Measurements from ENCODE around the gene ICAM5.

Gene ICAM5

DNA sequence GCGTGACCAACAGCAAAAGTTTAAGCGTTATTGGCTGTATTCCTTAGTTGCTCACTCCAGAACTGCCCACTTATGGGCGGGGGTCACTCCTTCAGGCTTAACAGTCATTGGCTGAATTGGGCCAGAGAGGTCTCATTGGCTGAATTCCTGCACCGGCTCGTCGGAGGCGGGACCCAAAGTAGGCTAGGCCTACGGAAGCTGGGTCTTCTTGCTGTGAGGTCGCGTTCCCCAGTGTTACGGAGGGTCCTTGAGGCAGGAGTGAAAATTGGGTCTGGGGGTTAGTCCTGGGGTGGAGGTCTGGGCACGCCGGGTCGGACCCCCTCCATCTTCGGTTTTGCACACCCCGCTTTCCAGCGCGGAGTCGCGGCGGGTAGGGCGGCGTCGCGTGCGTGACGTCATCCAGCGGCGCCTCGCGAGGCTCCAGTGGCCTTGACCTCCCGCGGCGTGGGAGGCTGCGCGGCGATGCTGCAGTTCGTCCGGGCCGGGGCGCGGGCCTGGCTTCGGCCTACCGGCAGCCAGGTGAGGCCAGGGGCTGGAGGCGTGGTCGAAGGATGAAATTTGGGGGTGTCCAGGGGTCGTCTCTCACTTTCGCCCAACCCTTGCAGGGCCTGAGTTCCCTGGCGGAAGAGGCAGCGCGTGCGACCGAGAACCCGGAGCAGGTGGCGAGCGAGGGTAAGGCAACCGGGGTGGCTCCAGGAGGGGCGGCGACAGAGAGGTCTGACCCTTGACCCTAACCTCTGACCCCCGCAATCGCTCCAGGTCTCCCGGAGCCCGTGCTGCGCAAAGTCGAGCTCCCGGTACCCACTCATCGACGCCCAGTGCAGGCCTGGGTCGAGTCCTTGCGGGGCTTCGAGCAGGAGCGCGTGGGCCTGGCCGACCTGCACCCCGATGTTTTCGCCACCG, 37.7 kb upstream of the ICAM5 start, which contains the start of gene MRPL4:
TSS of gene MRPL4 (plus strand) at position 423 of the 903 bp plus-strand sequence. CDS start at position 463, 40 bp downstream.
- DNase-seq (ENCODE audit: low read depth): peak; percentile 100
- TF ChIP-seq POLR2A (IDR thresholded peaks at IDR 0.05; ENCODE audit: extremely low read depth, insufficient read length) (no peak), MYC (IDR thresholded peaks at IDR 0.05; ENCODE audit: low read depth, low read length) (no peak)
- TF ChIP-seq, protein P1, sequence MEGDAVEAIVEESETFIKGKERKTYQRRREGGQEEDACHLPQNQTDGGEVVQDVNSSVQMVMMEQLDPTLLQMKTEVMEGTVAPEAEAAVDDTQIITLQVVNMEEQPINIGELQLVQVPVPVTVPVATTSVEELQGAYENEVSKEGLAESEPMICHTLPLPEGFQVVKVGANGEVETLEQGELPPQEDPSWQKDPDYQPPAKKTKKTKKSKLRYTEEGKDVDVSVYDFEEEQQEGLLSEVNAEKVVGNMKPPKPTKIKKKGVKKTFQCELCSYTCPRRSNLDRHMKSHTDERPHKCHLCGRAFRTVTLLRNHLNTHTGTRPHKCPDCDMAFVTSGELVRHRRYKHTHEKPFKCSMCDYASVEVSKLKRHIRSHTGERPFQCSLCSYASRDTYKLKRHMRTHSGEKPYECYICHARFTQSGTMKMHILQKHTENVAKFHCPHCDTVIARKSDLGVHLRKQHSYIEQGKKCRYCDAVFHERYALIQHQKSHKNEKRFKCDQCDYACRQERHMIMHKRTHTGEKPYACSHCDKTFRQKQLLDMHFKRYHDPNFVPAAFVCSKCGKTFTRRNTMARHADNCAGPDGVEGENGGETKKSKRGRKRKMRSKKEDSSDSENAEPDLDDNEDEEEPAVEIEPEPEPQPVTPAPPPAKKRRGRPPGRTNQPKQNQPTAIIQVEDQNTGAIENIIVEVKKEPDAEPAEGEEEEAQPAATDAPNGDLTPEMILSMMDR (IDR thresholded peaks at IDR 0.05; ENCODE audit: low read depth, low read length): peak; percentile 3
- peak within 1 kb of the TSS; percentile 70 for H3K4me3 ChIP-seq (ENCODE audit: low read depth, low read length)

DNA sequence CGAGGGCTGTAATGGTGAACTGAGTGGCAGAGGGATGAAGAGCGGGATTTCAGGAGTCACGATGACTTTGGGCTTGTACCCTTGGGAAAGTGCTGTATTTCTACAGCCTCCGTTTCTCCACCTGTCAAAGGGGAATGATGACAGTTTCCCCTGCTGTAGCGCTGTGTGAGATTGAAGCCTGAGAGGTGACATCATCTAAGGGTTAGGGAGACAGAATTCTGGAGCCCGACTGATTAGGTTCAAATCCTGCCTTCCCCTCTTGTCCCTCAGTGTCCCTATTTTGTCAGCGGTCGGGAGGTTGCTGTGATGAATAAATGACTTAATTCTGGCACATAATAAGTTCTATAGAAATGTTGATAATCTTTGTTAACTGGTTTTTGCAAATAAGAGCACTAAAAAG, 37.0 kb upstream of the ICAM5 start:
- peak overlapping the region; percentile 70 for H3K4me3 ChIP-seq (ENCODE audit: low read depth, low read length)
- TF ChIP-seq, protein P1 (IDR thresholded peaks at IDR 0.05; ENCODE audit: low read depth, low read length): no peak
- TF ChIP-seq MYC (IDR thresholded peaks at IDR 0.05; ENCODE audit: low read depth, low read length): no peak
- TF ChIP-seq POLR2A (IDR thresholded peaks at IDR 0.05; ENCODE audit: extremely low read depth, insufficient read length): no peak
- TF ChIP-seq, protein P2, sequence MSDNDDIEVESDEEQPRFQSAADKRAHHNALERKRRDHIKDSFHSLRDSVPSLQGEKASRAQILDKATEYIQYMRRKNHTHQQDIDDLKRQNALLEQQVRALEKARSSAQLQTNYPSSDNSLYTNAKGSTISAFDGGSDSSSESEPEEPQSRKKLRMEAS (IDR thresholded peaks at IDR 0.05; ENCODE audit: low read depth, low read length): no peak
- no peak for DNase-seq (ENCODE audit: low read depth)

DNA sequence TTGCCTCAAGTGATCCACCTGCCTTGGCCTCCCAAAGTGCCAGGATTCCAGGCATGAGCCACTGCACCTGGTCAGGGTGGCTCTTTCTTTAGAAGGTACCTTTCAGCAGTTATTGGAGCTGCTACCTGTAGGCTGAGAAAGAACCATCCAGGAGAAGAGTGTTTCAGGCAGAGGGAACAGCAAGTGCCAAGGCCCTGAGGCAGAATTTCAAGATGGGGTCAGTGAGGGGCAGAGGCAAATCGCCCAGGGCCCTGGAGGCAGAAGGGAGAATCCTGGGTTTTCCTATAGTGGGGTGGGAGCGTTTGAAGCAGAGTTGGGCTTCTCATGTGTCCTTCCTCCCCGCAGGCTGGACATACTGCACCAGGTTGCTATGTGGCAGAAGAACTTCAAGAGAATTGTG, 35.5 kb upstream of the ICAM5 start:
- TF ChIP-seq POLR2A (IDR thresholded peaks at IDR 0.05; ENCODE audit: extremely low read depth, insufficient read length) (no peak), MYC (IDR thresholded peaks at IDR 0.05; ENCODE audit: low read depth, low read length) (no peak)
- TF ChIP-seq, protein P1 (IDR thresholded peaks at IDR 0.05; ENCODE audit: low read depth, low read length): no peak
- TF ChIP-seq, protein P2 (IDR thresholded peaks at IDR 0.05; ENCODE audit: low read depth, low read length): no peak
- H3K4me3 ChIP-seq (ENCODE audit: low read depth, low read length): no peak overlapping the region
- no peak for DNase-seq (ENCODE audit: low read depth)

DNA sequence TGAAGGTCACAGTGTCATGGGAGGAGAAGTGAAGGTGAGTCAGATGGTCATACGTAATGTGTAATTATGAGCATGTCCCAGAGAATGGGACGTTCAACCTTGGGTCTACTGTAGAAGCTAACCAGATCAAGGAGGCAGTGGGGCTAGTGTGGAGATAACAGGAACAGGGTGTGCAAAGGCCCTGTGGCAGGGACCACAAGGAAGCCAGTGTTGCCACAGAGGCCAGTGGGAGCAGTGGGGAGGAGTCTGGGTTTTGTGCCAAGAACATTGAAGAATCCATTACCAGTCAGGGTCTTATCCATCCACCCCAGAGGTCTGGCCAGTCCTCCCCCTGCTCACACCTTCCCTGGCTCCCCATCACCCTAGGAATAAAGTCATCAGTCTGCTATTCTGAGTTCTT, 34.4 kb upstream of the ICAM5 start:
- no peak overlapping the region for H3K4me3 ChIP-seq (ENCODE audit: low read depth, low read length)
- DNase-seq (ENCODE audit: low read depth): peak; percentile 59
- no peak for TF ChIP-seq MYC (IDR thresholded peaks at IDR 0.05; ENCODE audit: low read depth, low read length)
- TF ChIP-seq POLR2A (IDR thresholded peaks at IDR 0.05; ENCODE audit: extremely low read depth, insufficient read length): no peak
- TF ChIP-seq, protein P2 (IDR thresholded peaks at IDR 0.05; ENCODE audit: low read depth, low read length): no peak
- TF ChIP-seq, protein P1 (IDR thresholded peaks at IDR 0.05; ENCODE audit: low read depth, low read length): no peak

DNA sequence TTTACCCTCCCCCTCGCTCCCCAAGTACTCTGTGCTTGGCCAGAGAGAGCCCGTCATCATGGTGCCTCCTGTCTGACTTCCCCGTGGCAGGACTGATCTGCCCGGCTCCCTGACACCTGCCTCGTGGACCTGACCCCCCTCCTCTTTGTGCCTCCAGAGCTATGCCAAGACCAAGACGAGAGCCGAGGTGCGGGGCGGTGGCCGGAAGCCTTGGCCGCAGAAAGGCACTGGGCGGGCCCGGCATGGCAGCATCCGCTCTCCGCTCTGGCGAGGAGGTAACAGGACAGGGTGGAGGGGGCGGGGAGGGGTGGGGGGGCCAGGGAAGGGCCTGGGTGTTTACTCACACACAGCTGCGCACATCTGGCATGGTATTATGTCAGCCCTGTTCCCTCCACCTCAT, 33.2 kb upstream of the ICAM5 start:
- DNase-seq (ENCODE audit: low read depth): peak; percentile 42
- H3K4me3 ChIP-seq (ENCODE audit: low read depth, low read length): no peak overlapping the region
- TF ChIP-seq MYC (IDR thresholded peaks at IDR 0.05; ENCODE audit: low read depth, low read length): no peak
- TF ChIP-seq, protein P1 (IDR thresholded peaks at IDR 0.05; ENCODE audit: low read depth, low read length): no peak
- TF ChIP-seq POLR2A (IDR thresholded peaks at IDR 0.05; ENCODE audit: extremely low read depth, insufficient read length): no peak
- TF ChIP-seq, protein P2 (IDR thresholded peaks at IDR 0.05; ENCODE audit: low read depth, low read length): no peak
